HCT116 (cell line): ENCODE measurements around the gene NGF. TPM values are rescaled to one million over a fixed set of nuclear protein-coding genes. Genes with fewer than 3 reads are reported as not detected.

Experiments
- ATAC-seq: fragments of 200-7000 bp; cut with Tn5 transposase; 2 replicates; pipeline ENCODE4 v1.9.1; 2020; ENCODE audit warnings: mild to moderate bottlenecking, moderate library complexity
- BruUV-seq: library from RNA; stranded (reverse); fragments of 400-500 nt; replicated peaks from 2 replicates; lab custom pipeline; 2021; lab: Mats Ljungman, UMichigan
- CTCF ChIA-PET: fragments of 300-600 bp; sonication (Branson Sonifier 250); formaldehyde crosslinking; loops from one replicate; lab custom pipeline; 2021; ENCODE audit warnings: antibody characterized with exemption; lab: Charles Lee
- POLR2A ChIA-PET: fragments of 300-600, 350-600 bp; sonication (Branson Sonifier 250); formaldehyde crosslinking; loops from one replicate; lab custom pipeline; 2021; ENCODE audit warnings: antibody characterized with exemption; lab: Charles Lee
- RAD21 ChIA-PET, 2 experiments: fragments of 300-600 bp; sonication (Branson Sonifier 250); formaldehyde crosslinking; loops; one replicate each; lab custom pipeline; 2023; ENCODE audit warnings: low total read pairs in 2 of 2; ENCODE audit not compliant: uncharacterized antibody in 2 of 2, unreplicated experiment in 2 of 2, low non-redundant PET in 1 of 2; lab: Charles Lee
- DNase-seq: peaks from one replicate; pipeline ENCODE4 v3.0.0-alpha.2; 2010; ENCODE audit warnings: low read depth, low spot score
- H2AFZ ChIP-seq: fragments of 200-600 bp; shearing (Covaris generic), sonication (generic); 2 replicates; pipeline ENCODE4 v1.6.1; 2017; ENCODE audit warnings: low read depth, mixed run types, mixed read lengths, antibody characterized with exemption, low read length; ENCODE audit not compliant: poor library complexity, severe bottlenecking
- H3K27ac ChIP-seq: 2 replicates; pipeline ENCODE4 v1.5.1; 2012; ENCODE audit warnings: low read depth, low read length
- H3K27me3 ChIP-seq: fragments of 200-600 bp; sonication (generic); 2 replicates; pipeline ENCODE4 v1.6.1; 2016; ENCODE audit warnings: mixed run types, low read length, mixed read lengths; ENCODE audit not compliant: insufficient read depth
- H3K36me3 ChIP-seq, 2 experiments: fragments of 200-500 bp in 1 of 2; fragments of 200-600 bp in 1 of 2; sonication (Bioruptor generic) in 1 of 2; sonication (generic) in 1 of 2; 2 replicates each; pipeline versions ENCODE4 v1.5.1 to v1.6.1; 2014 to 2016; ENCODE audit warnings: low read length in 2 of 2, inconsistent platforms in 1 of 2, mixed read lengths in 1 of 2, mixed run types in 1 of 2; ENCODE audit not compliant: insufficient read depth in 2 of 2, control insufficient read depth in 1 of 2
- H3K4me1 ChIP-seq, 2 experiments: fragments of 200-600 bp in 1 of 2; sonication (generic) in 1 of 2; 2 replicates each; pipeline versions ENCODE4 v1.5.1 to v1.6.1; 2012 to 2017; ENCODE audit warnings: low read length in 2 of 2, inconsistent platforms in 1 of 2, mild to moderate bottlenecking in 1 of 2, mixed read lengths in 1 of 2, mixed run types in 1 of 2, moderate library complexity in 1 of 2; ENCODE audit not compliant: insufficient read depth in 2 of 2, control insufficient read depth in 1 of 2
- H3K4me2 ChIP-seq: fragments of 200-600 bp; sonication (generic); 2 replicates; pipeline ENCODE4 v1.6.1; 2017; ENCODE audit warnings: mixed run types, low read length, mixed read lengths
- H3K4me3 ChIP-seq, 2 experiments: fragments of 200-600 bp in 1 of 2; sonication (generic) in 1 of 2; replicated peaks in 1 of 2; 2 replicates each; pipeline ENCODE4 v1.5.1; 2011 to 2016; ENCODE audit warnings: low read length in 2 of 2, control low read depth in 1 of 2, low read depth in 1 of 2, mild to moderate bottlenecking in 1 of 2, mixed read lengths in 1 of 2, mixed run types in 1 of 2
- H3K79me2 ChIP-seq: fragments of 200-600 bp; sonication (generic); 2 replicates; pipeline ENCODE4 v1.6.1; 2017; ENCODE audit warnings: mild to moderate bottlenecking, mixed run types, low read length, moderate library complexity, mixed read lengths; ENCODE audit not compliant: insufficient read depth
- H3K9ac ChIP-seq: fragments of 200-600 bp; sonication (generic); 2 replicates; pipeline ENCODE4 v1.6.1; 2016; ENCODE audit warnings: low read length, mixed read lengths
- H3K9me2 ChIP-seq: fragments of 200-600 bp; sonication (generic), shearing (Covaris generic); 2 replicates; pipeline ENCODE4 v1.6.1; 2017; ENCODE audit warnings: mixed run types, mild to moderate bottlenecking, moderate library complexity; ENCODE audit not compliant: insufficient read depth
- H3K9me3 ChIP-seq, 2 experiments: fragments of 200-500 bp in 1 of 2; fragments of 200-600 bp in 1 of 2; sonication (Bioruptor generic) in 1 of 2; sonication (generic) in 1 of 2; 2 replicates each; pipeline ENCODE4 v1.6.1; 2014 to 2017; ENCODE audit warnings: low read length in 2 of 2, mixed read lengths in 2 of 2, inconsistent platforms in 1 of 2, low read depth in 1 of 2, mild to moderate bottlenecking in 1 of 2, mixed run types in 1 of 2, moderate library complexity in 1 of 2; ENCODE audit not compliant: control insufficient read depth in 1 of 2, insufficient read depth in 1 of 2
- H4K20me1 ChIP-seq: fragments of 200-600 bp; sonication (generic), shearing (Covaris generic); 2 replicates; pipeline ENCODE4 v1.6.1; 2017; ENCODE audit warnings: mixed run types, mild to moderate bottlenecking, moderate library complexity; ENCODE audit not compliant: insufficient read depth
- CBX3 ChIP-seq: IDR thresholded peaks from 2 replicates; pipeline ENCODE4 v1.6.1; 2012; ENCODE audit warnings: low read depth
- CEBPB ChIP-seq: IDR thresholded peaks from 2 replicates; pipeline ENCODE4 v1.6.1; 2012; ENCODE audit warnings: low read depth
- EGR1 ChIP-seq: IDR thresholded peaks from 2 replicates; pipeline ENCODE4 v1.6.1; 2012; ENCODE audit warnings: low read depth
- EZH2 ChIP-seq: fragments of 200-600 bp; sonication (generic); IDR thresholded peaks from 2 replicates; pipeline ENCODE4 v1.6.1; 2017; ENCODE audit warnings: antibody characterized with exemption, mixed run types
- FOSL1 ChIP-seq: IDR thresholded peaks from 2 replicates; pipeline ENCODE4 v1.6.1; 2012; ENCODE audit warnings: low read depth
- POLR2A ChIP-seq: IDR thresholded peaks from 2 replicates; pipeline ENCODE4 v1.7.0; 2011; ENCODE audit warnings: borderline replicate concordance; ENCODE audit not compliant: insufficient read depth, insufficient read length; ENCODE audit errors: extremely low read depth
- RAD21 ChIP-seq: IDR thresholded peaks from 2 replicates; pipeline ENCODE4 v1.6.1; 2012; ENCODE audit warnings: low read depth, mild to moderate bottlenecking
- SP1 ChIP-seq: IDR thresholded peaks from 2 replicates; pipeline ENCODE4 v1.6.1; 2012; ENCODE audit warnings: low read depth
- TCF7L2 ChIP-seq: IDR thresholded peaks from 2 replicates; pipeline ENCODE4 v1.7.0; 2011; ENCODE audit warnings: borderline replicate concordance, inconsistent platforms; ENCODE audit not compliant: insufficient read depth, insufficient read length; ENCODE audit errors: extremely low read depth
- intact Hi-C: fragments of 100-400 bp; cut with micrococcal nuclease; formaldehyde crosslinking; loops from 2 replicates; pipeline ENCODE4 v1.10.0; 2022
- total RNA-seq: library from RNA; stranded (reverse); gene quantifications from one replicate; pipeline ENCODE4 v1.2.1, GENCODE V29; 2021; ENCODE audit not compliant: unreplicated experiment
- TF ChIP-seq, protein P1 (sequence below): IDR thresholded peaks from 2 replicates; pipeline ENCODE4 v1.6.1; 2012
- TF ChIP-seq, protein P2 (sequence below): IDR thresholded peaks from 2 replicates; pipeline ENCODE4 v1.6.1; 2012
- TF ChIP-seq, protein P3 (sequence below): IDR thresholded peaks from 2 replicates; pipeline ENCODE4 v1.6.1; 2011; ENCODE audit warnings: mild to moderate bottlenecking, low read length, moderate library complexity; ENCODE audit not compliant: insufficient replicate concordance; ENCODE audit errors: extremely low read depth
- TF ChIP-seq, protein P4 (sequence below): IDR thresholded peaks from 2 replicates; pipeline ENCODE4 v1.6.1; 2012; ENCODE audit warnings: low read depth

Gene NGF
- total RNA-seq, 1 experiment from 2014 or later = not detected

DNA sequence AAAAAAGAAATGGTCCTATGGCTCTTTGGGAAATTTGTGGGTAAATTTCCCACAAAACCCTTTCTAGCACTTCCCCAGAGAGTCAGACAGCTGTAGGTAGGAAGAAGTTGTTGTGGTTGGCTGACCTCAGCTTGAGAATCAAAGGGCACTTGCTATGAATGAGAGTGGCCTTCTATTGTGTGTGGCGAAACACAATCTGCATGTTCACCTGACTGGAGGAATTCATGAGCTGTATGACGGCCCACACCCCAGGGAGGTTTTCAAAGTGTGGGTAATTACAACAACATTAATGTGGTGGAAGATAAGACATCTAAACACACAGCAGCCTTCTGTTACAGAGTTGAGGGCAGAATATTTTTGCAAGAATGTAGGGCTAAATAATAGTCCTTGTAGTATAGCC is 38.8 kb downstream of the NGF start:
- Histone ChIP-seq H3K79me2 (no peaks in the 10 kb centered on the region), H3K9me2 (no peaks in the 10 kb centered on the region), H3K36me3 (no peaks in the 10 kb centered on the region), H3K4me1 (peaks cover 0 to 12% of the 10 kb centered on the region in 2 experiments; a peak in 2 of 4 replicates), H4K20me1 (no peaks in the 10 kb centered on the region), H3K4me3 (no peak overlapping the region), H3K9me3 (no peaks in the 10 kb centered on the region), H3K27me3 (no peaks in the 10 kb centered on the region), H3K27ac (no peak overlapping the region), H3K4me2 (no peak overlapping the region), H2AFZ (no peak overlapping the region)
- ChIA-PET RAD21 (no interaction called here), CTCF (no interaction called here), POLR2A (no interaction called here)
- intact Hi-C loops = no loop called here
- ATAC-seq = no peak
- no TSS peak for BruUV-seq
- no peak for DNase-seq
- TF ChIP-seq TCF7L2 (no peak), CEBPB (no peak), CBX3 (no peak), EGR1 (no peak), POLR2A (no peak), EZH2 (no peak), RAD21 (no peak), SP1 (no peak), FOSL1 (no peak)
- TF ChIP-seq, protein P1, sequence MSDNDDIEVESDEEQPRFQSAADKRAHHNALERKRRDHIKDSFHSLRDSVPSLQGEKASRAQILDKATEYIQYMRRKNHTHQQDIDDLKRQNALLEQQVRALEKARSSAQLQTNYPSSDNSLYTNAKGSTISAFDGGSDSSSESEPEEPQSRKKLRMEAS = no peak
- TF ChIP-seq, protein P2, sequence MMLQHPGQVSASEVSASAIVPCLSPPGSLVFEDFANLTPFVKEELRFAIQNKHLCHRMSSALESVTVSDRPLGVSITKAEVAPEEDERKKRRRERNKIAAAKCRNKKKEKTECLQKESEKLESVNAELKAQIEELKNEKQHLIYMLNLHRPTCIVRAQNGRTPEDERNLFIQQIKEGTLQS = no peak
- TF ChIP-seq, protein P3, sequence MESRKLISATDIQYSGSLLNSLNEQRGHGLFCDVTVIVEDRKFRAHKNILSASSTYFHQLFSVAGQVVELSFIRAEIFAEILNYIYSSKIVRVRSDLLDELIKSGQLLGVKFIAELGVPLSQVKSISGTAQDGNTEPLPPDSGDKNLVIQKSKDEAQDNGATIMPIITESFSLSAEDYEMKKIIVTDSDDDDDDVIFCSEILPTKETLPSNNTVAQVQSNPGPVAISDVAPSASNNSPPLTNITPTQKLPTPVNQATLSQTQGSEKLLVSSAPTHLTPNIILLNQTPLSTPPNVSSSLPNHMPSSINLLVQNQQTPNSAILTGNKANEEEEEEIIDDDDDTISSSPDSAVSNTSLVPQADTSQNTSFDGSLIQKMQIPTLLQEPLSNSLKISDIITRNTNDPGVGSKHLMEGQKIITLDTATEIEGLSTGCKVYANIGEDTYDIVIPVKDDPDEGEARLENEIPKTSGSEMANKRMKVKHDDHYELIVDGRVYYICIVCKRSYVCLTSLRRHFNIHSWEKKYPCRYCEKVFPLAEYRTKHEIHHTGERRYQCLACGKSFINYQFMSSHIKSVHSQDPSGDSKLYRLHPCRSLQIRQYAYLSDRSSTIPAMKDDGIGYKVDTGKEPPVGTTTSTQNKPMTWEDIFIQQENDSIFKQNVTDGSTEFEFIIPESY = no peak
- TF ChIP-seq, protein P4, sequence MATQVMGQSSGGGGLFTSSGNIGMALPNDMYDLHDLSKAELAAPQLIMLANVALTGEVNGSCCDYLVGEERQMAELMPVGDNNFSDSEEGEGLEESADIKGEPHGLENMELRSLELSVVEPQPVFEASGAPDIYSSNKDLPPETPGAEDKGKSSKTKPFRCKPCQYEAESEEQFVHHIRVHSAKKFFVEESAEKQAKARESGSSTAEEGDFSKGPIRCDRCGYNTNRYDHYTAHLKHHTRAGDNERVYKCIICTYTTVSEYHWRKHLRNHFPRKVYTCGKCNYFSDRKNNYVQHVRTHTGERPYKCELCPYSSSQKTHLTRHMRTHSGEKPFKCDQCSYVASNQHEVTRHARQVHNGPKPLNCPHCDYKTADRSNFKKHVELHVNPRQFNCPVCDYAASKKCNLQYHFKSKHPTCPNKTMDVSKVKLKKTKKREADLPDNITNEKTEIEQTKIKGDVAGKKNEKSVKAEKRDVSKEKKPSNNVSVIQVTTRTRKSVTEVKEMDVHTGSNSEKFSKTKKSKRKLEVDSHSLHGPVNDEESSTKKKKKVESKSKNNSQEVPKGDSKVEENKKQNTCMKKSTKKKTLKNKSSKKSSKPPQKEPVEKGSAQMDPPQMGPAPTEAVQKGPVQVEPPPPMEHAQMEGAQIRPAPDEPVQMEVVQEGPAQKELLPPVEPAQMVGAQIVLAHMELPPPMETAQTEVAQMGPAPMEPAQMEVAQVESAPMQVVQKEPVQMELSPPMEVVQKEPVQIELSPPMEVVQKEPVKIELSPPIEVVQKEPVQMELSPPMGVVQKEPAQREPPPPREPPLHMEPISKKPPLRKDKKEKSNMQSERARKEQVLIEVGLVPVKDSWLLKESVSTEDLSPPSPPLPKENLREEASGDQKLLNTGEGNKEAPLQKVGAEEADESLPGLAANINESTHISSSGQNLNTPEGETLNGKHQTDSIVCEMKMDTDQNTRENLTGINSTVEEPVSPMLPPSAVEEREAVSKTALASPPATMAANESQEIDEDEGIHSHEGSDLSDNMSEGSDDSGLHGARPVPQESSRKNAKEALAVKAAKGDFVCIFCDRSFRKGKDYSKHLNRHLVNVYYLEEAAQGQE = no peak
- TF ChIP-seq, all 23 proteins: peak for 0
- no peak overlapping the region for H3K9ac ChIP-seq
